Karpas-422 (cell line): ENCODE results near the gene CCDC59. TPM values are rescaled to one million over a fixed set of nuclear protein-coding genes. Genes with fewer than 3 reads are reported as not detected.

ENCODE experiments used
- total RNA-seq: library from RNA; depleted of rRNA; stranded (reverse); fragments of >200 nt; shearing (Covaris generic); gene quantifications from 2 replicates; pipeline ENCODE4 v1.2.3, GENCODE V29; 2014; ENCODE audit warnings: low replicate concordance; rRNA removed

The CCDC59 gene
- total RNA-seq, 1 experiment from 2014 or later = 36.5 TPM

Other genes starting within 250 kb of the CCDC59 start
- 15.9 and 31.6 TPM in 2 replicates for gene METTL25, start 142 bp upstream of the CCDC59 start, total RNA-seq